ENCODE data around the gene STYX. TPM values are rescaled to one million over a fixed set of nuclear protein-coding genes. Genes with fewer than 3 reads are reported as not detected.
A peak's percentile ranks its signal among the peaks of the same experiment; 100 is the strongest.

The STYX gene
- polyA plus RNA-seq (2013, experiment 1 of 2; ENCODE audit: insufficient read length), result 14.5 TPM
- polyA plus RNA-seq (2013, experiment 2 of 2; ENCODE audit: insufficient read length), result 15.5 TPM

DNA sequence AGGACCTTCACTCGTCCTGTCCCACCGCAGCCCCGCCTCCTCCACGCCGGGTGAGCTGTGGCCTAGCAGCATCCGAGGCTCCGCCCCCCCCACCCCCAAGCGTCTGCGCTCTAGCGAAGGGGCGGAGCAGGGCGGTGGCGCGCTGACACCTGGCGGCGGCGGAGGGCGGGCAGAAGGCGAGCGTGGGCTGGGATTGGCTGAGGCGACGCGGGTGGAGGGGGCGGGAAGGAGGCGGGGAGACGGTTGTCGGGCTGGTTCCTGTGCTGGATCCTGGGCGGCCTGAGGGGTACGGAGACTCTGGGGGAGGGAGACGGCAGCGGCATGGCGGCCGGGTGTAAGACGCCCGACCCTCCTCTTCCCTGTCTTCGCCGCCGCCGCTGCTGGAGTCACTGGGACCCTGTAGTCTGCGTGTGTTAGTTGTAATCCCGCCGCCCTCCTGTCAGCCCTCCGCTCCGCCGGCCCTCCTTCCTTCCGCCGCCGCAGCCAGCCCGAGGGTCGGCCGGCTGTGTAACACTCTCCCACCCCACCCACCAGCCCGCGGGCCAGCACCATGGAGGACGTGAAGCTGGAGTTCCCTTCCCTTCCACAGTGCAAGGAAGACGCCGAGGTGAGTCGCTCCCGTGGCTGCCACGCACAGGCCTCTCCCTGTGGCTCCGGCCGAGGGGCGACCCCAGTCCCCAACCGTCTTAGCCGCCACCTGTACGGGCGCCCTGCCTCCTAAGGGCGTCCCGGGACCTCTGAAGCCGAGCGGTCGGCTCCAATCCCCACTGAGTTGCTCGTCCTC, at the start of gene STYX:
TSS of gene STYX (plus strand) at position 242 of the 784 bp plus-strand sequence. CDS start at position 551, 309 bp downstream.
- peak; percentile 98 for DNase-seq

DNA sequence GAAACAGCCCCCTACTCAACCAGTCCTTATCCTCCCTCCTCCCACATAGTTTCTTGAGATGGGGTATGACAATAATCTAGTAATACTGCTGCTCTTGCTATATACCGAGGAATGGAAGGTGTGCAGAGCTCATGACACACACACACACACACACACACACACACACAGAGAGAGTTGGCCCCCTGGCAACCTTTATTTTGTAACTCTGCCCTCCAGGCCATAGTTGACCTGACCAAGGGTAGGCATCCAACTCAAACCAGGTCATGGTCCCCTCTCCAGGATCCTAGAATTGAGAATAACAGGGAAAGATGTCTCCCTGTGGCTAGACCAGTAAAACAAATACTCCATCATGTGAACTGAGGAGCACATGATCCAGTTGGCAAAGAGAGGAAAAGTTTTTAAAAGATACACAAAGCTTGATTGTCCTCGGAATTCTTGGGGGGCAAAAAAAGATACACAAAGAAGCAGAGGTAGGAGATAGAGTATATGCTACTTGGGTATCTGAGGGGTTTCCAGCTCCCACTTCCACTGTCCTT, 45.9 kb upstream of the STYX start:
- DNase-seq, result no peak

- DNase-seq, result no peak
These were observed 43.8 kb upstream of the STYX start for GRCh38 chr14:52686176-52686575.

- DNase-seq, result no peak
These were observed 38.8 kb upstream of the STYX start for GRCh38 chr14:52690983-52691760.

GRCh38 chr14:52692248-52692962, 37.6 kb upstream of the STYX start:
- DNase-seq, result peak; percentile 37

- DNase-seq, result no peak
These were observed 36.9 kb upstream of the STYX start for GRCh38 chr14:52693036-52693435.

DNA sequence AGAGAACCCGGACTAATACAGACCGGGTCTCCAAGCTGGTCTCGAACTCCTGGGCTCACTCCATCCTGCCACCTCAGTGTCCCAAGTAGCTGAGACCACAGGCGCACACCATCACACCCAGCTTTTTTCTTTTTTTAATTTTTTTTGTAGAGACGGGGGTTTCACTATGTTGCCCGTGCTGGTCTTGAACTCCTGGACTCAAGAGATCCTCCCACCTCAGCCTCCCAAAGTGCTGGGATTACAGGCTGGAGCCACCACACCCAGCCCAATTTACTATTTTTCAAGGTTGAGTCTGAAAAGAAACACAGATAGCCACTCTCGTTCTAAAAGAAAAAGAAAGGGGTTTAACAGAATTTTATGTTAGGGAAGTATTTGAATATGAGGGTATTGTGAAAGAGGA, 36.4 kb upstream of the STYX start:
- no peak for DNase-seq

DNA sequence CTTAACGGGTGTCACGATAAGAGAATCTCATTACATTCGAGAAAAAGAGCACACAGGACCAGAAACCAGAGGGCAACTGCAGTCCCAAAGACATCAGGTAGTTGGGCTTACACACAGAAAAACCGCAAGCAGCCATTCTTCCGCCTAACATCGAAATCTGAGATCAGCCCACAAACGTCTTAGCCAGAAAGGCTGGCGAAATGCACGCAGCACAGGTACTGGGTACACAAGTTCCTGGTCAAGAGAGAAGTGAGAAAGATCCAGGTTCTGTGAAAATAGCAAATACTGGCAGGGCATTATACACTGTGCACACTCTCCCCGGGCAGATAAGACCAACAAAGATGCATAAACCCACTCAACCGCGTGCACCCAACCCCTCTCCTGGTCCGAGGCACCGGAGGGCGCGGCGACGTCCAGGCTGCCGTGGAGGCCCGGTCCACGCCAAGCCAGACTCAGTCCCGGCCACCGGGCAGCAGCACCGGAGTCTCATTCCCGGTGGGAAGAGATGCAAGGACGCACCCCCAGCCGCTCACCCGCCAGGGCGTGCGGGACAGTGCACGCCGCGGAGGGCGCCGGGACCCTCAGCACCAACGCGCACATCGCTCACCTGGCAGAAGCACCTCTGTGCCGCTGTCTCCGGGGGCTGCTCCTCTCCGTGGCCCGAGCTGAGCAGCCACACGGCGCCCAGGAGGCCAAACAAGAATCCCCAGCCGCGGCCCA, 35.0 kb upstream of the STYX start:
- DNase-seq, result no peak

- peak; percentile 82 for DNase-seq
These were observed 34.4 kb upstream of the STYX start, which contains the start of gene ERO1A for GRCh38 chr14:52695481-52696091. TSS of gene ERO1A (minus strand) at chr14:52695558. CDS start at chr14:52695481, 77 bp downstream.

DNA sequence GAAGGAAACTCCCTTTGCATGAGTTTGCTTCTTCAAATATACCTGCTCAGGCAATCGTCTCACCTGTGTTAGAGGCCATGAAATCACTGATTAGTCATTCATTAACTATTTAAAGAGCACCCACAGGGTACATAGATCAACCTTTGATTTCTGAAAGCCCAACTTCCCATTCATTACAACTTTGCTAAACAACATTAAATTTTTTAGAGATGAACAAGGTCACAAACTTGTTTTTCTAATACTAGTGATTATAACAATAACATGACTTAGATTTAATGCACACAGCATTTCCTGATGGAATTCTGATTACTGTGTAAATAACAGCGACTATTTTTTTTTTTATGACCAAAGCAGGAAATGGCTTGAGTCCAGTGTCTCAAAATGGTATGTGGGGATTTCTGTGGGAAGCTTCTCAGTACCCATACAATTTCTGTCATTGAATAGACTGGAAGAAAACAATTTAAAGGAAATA, 29.2 kb upstream of the STYX start:
- DNase-seq, result no peak

DNA sequence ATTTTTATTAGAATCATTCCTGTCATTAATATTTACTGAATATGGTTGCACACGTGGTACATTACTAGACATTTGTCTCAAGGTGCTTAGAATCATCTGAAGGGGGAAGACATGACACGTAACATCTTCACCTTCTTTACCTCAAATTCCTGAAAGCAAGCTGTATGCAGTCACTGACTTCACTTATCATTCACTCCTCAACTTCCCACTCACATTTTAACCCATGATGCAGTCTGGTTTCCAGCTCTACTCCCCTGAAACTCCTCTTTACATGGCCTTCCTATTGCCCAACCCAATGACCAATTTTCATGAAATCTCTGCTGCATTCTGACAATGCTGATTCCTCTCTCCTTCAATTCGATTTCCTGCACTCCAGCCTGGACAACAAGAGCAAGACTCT, 28.7 kb upstream of the STYX start:
- DNase-seq, result no peak

- DNase-seq, result peak; percentile 95
These were observed 26.7 kb upstream of the STYX start for GRCh38 chr14:52703225-52703624.

- DNase-seq, result no peak
These were observed 26.3 kb upstream of the STYX start for GRCh38 chr14:52703664-52704063.

- no peak for DNase-seq
These were observed 23.7 kb upstream of the STYX start for GRCh38 chr14:52706286-52706685.

DNA sequence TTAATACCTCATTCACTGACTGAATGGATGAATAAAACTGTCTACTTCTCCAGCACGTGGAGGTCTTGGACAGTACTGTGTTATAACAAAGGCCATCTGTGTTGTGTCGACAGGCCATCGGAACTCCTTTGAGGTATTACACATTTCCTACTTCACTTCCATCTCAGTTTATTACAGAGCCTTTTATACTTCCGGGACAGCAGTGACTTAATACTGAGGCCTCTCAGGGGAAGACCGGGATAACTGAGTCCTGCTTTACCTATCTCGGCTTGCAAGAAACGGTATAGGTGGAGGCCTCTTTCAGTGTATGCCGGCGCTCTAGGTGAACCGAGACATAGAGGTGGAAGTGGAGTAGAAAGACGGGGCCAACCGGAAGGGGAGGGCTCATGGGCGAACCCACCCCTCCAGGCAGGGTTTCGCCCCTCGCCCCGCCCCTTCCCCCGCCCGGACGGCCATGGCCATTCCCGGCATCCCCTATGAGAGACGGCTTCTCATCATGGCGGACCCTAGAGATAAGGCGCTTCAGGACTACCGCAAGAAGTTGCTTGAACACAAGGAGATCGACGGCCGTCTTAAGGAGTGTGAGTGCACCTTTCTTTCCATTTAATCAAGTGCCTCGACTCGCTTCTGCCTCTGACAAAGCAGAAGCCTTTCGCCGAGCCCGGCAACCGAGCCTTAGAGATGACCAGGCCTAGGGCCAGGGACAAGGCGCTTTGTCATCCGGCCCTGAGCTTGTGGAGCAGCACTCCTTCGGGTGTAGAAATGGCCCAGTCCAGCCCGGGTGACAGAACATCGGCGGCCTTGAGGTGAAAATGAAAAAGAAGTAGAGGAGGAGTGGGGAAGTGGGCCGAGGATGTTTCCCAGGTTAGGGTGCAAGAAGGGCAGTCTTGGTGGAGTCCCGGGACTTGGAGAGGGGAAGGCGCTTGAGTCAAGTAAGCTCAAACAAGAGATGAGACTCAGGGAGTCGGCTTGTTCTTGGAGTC, 23.0 kb upstream of the STYX start, which contains the start of gene PSMC6:
TSS of gene PSMC6 (plus strand) at position 477 of the 983 bp plus-strand sequence. CDS start at position 497, 20 bp downstream.
- peak; percentile 88 for DNase-seq

GRCh38 chr14:52711666-52712065, 18.3 kb upstream of the STYX start:
- no peak for DNase-seq

DNA sequence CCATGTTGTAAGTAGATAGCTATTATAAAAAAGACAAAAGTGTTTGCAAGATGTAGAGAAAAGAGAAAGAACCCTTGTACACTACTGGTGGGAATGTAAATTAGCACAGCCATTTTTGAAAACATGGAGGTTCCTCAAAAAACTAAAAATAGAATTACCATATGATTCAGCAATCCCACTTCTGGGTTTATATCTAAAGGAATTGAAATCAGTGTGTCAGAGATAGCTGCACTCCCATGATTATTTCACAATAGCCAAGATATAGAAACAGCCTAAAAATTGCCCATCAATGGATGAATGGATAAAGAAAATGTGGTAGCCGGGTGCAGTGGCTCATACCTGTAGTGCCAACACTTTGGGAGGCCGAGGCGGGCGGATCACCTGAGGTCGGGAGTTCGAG, 13.8 kb upstream of the STYX start:
- DNase-seq, result no peak

DNA sequence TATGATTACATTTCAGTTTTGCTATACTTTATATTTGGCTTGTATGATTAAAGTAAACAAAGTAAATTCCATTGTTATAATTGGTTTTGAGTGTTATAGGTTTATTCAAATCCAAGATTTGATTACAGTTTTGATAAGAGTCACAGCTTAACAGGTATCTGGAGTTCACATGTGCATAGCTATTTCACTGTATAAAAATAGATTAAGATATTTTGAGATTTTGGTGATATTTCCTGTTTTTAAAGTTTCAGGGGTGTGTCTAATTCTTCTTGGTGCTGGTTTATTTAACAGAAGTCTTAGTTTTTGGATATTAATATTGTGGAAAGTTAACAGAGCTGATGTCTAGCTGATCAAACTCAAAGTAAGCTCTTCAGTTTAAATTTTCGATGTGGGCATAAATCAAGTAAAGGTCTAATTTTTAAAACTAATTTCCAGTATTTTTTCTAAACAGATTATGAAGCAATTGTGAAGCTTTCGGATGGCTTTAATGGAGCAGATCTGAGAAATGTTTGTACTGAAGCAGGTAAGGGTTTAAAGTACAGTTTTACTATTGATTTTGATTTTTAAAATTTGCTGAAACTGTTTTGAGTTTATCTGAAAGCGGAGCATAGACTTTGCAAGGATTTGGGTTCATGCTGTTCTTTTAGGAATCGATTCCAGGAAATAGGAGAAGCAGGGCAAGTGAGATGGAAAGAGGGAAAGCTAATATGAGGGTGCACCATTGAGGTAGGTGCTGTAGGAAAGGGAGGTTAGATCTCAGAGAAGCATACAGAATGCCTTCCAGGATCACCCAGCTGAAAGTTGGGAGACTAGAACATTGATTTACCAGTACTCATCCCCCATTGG, 6.2 kb upstream of the STYX start:
- DNase-seq, result no peak

DNA sequence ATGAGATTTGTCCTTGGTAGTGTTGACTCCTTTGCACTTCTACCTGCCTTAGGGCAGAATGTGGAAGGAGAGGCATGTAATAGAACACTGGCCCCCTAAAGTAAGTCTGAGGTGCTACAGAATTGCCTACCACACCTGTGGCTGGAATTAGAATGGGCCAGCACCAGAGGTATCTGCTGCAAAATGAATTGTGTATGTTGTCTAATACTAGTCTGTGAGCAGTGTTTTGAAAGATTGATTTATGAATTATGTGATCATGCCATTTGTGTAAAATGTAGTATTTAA, 5.7 kb upstream of the STYX start:
- no peak for DNase-seq

Measured in fibroblast of skin of abdomen (primary cell).